Naive thymus-derived CD8-positive, alpha-beta T cell (primary cell): Measurements from ENCODE around the gene HECTD2. TPM values are rescaled to one million over a fixed set of nuclear protein-coding genes. Genes with fewer than 3 reads are reported as not detected.
"Not testable (repeated sequence)": the region's sequence is repeated elsewhere in the genome, so short reads cannot be mapped to it uniquely, and the experiment has no call there.

ENCODE experiments used
- ATAC-seq, 2 donors: fragments of 150-1000 bp; cut with Tn5 transposase in 1 of 2; sonication (Bioruptor Pico), chemical (Tn5 transposase) in 1 of 2; 1 replicate in 1 of 2; 2 replicates in 1 of 2; pipeline ENCODE4 v1.10.0; 2021; ENCODE audit warnings: mild to moderate bottlenecking in 2 of 2, moderate library complexity in 2 of 2
- POLR2A ChIA-PET: fragments of 350-600 bp; sonication (Branson Sonifier 250); formaldehyde crosslinking; loops from one replicate; lab custom pipeline; 2021; ENCODE audit warnings: antibody characterized with exemption; lab: Charles Lee
- DNase-seq, 10 donors: peaks; one replicate each; pipeline versions ENCODE4 v3.0.0 to v3.0.0-alpha.2; 2020 to 2022
- H3K27ac Mint-ChIP-seq, 10 donors: one replicate each; pipeline ENCODE4 v1.8.0; 2020 to 2022; ENCODE audit warnings: mild to moderate bottlenecking in 10 of 10, mixed read lengths in 10 of 10, moderate library complexity in 4 of 10, inconsistent platforms in 1 of 10
- H3K27me3 Mint-ChIP-seq, 5 donors: one replicate each; pipeline ENCODE4 v1.8.0; 2021 to 2022; ENCODE audit warnings: mixed read lengths in 5 of 5
- H3K36me3 Mint-ChIP-seq, 3 donors: one replicate each; pipeline ENCODE4 v1.8.0; 2020 to 2022; ENCODE audit warnings: mixed read lengths in 3 of 3, mild to moderate bottlenecking in 2 of 3, inconsistent platforms in 1 of 3
- H3K4me1 Mint-ChIP-seq, 4 donors: one replicate each; pipeline ENCODE4 v1.8.0; 2021 to 2022; ENCODE audit warnings: mixed read lengths in 4 of 4
- H3K4me3 Mint-ChIP-seq, 10 donors: one replicate each; pipeline ENCODE4 v1.8.0; 2020 to 2022; ENCODE audit warnings: mild to moderate bottlenecking in 10 of 10, mixed read lengths in 10 of 10, moderate library complexity in 6 of 10, inconsistent platforms in 1 of 10
- H3K9me3 Mint-ChIP-seq, 9 donors: one replicate each; pipeline ENCODE4 v1.8.0; 2020 to 2022; ENCODE audit warnings: mixed read lengths in 9 of 9, mild to moderate bottlenecking in 3 of 9, inconsistent platforms in 1 of 9, moderate library complexity in 1 of 9
- polyA plus RNA-seq, 3 donors: library from polyadenylated mRNA; unstranded; fragments of 300-500 nt; fragmentation: Illumina TruSeq; gene quantifications; one replicate each; pipeline ENCODE4 v1.2.3, GENCODE V29; 2021
- total RNA-seq, 8 experiments: library from RNA in 2 of 8; stranded (reverse) in 2 of 8; gene quantifications; one replicate each; pipeline ENCODE4 v1.2.3 and lab custom pipeline; 2021 to 2026

The HECTD2 gene
- total and polyA plus RNA-seq, 5 experiments from 2014 or later: 0.35 to 6.7 (median 0.62) TPM

DNA sequence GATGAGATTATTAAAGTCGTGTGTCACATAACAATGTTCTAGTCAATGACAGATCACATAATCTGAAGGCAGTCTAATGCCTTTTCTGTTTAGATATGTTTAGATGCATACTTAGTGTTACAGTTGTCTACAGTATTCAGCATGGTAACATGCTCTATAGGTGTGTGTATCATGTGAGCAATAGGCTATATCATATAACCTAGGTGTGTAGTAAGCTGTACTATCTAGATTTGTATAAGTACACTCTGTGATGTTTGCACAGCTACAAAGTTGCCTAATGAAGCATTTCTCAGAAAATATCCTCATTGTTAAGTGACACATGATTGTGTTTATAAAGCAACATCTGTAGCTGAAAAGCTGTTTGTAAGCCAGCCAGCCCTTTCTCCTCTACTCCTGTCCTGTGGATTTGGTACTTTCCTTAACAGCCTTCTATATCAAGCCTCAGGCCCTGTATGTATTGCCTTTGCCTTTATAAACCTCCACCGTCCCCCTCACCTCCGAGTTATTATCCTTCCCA is 6.3 kb downstream of the HECTD2 start:
- no peak for ATAC-seq
- Mint-ChIP-seq H3K27me3 (peaks cover 0 to 5% (median 0%) of the 10 kb centered on the region in 5 donors), H3K27ac (no peak overlapping the region), H3K4me3 (no peak overlapping the region), H3K36me3 (no peaks in the 10 kb centered on the region), H3K4me1 (peaks cover 0 to 10% (median 5%) of the 10 kb centered on the region in 4 donors), H3K9me3 (peaks cover 0 to 2% (median 0%) of the 10 kb centered on the region in 9 donors)
- POLR2A ChIA-PET: no interaction called here
- no peak for DNase-seq

DNA sequence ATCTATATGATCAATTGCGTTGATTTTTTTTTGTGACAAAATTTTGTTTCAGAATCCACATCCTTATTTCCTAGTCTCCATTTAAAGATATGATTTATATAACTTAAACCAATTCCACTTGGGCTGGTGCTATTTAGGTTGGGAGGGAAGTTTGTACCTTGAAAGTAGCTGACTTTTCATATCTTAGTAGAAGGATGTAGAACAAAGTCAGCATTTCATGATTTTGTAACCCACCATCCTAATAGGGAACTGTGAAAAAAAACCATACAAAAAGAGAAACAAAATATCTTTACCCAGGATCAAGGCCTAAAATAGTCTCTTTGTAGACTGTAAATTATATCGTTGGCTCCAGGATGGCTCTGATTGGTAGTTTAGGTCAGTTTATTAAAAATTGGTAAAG is 8.3 kb downstream of the HECTD2 start:
- Mint-ChIP-seq H3K36me3 (no peaks in the 10 kb centered on the region), H3K4me1 (peaks cover 0 to 10% (median 4%) of the 10 kb centered on the region in 4 donors), H3K27ac (no peak overlapping the region), H3K9me3 (peaks cover 0 to 2% (median 0%) of the 10 kb centered on the region in 9 donors), H3K27me3 (peaks cover 0 to 3% (median 0%) of the 10 kb centered on the region in 5 donors), H3K4me3 (no peak overlapping the region)
- POLR2A ChIA-PET: no interaction called here
- DNase-seq (no peak), ATAC-seq (no peak)

DNA sequence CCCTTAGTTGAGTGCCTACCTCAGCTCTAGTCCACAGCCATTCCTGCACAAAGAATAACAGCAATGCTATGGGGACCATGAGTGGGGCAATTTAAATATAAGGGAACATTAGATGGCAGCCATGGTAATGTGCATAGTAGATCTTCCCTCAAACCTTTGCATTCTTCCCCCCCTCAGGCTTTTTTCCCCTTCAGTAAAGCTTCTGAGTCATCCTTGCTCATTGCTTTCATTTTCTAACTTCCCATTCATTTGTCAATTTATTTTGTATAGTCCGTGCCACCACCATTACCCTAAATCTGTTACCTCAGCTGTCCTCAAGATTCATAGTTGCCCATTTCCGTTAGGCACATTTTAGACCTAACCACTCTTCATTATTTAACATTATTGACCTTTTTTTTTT is 10.7 kb downstream of the HECTD2 start:
- DNase-seq: no peak

DNA sequence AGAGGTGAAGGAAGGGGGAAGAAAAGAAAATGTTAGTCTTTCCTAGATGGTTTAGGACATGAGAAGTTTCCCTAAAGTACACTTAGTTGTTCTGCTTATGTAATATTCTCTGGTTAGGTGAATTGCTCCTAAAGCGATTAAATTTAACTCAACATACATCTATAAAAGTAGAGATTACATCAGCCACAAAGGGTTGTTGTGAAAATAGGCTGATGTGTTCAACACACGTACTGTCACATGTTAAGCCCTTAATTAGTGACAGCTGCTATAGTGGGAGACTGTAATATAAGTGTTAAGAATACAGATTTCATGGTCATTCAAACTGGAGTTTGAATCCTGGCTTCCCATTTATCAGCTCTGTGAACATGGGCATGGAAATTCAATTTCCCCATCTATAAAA is 12.8 kb downstream of the HECTD2 start:
- H3K27me3 Mint-ChIP-seq: peaks cover 0 to 3% (median 0%) of the 10 kb centered on the region in 5 donors
- H3K27ac Mint-ChIP-seq: no peak overlapping the region
- H3K9me3 Mint-ChIP-seq: peaks cover 0 to 2% (median 0%) of the 10 kb centered on the region in 9 donors
- ATAC-seq: no peak
- no peak for DNase-seq
- H3K4me3 Mint-ChIP-seq: no peak overlapping the region
- POLR2A ChIA-PET: no interaction called here
- H3K4me1 Mint-ChIP-seq: peaks cover 0 to 4% (median under 1%) of the 10 kb centered on the region in 4 donors
- peaks cover 0 to 2% (median 0%) of the 10 kb centered on the region in 3 donors for H3K36me3 Mint-ChIP-seq

More for the DNA sequence above, 10.7 kb downstream of the HECTD2 start:
- Mint-ChIP-seq H3K27ac (no peak overlapping the region), H3K4me1 (peaks cover 0 to 6% (median 3%) of the 10 kb centered on the region in 4 donors), H3K4me3 (no peak overlapping the region), H3K27me3 (peaks cover 0 to 3% (median 0%) of the 10 kb centered on the region in 5 donors), H3K36me3 (no peaks in the 10 kb centered on the region), H3K9me3 (peaks cover 0 to 2% (median 0%) of the 10 kb centered on the region in 9 donors)
- ATAC-seq: no peak
- POLR2A ChIA-PET: no interaction called here

DNA sequence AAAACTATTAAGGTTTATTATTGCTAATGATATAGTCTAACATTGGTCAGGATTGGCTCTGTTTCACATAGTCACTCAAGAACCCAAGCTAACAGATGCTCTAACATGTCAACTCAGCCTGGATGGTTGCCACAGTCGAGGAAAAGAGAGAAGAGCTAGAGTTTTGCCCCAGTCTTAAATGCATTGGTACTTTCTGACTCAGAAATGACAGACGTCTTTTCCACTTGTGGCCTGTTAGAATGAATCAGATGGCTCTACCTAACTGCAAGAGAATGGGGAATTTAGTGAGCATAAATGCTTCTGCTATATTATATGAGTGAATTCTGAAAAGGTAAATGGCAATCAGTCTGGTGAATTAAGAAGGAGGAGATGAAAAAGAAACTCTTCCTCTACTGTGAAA is 13.9 kb downstream of the HECTD2 start:
- POLR2A ChIA-PET: no interaction called here
- H3K36me3 Mint-ChIP-seq: peaks cover 0 to 2% (median 0%) of the 10 kb centered on the region in 3 donors
- peaks cover 0 to 2% (median 0%) of the 10 kb centered on the region in 9 donors for H3K9me3 Mint-ChIP-seq
- no peak overlapping the region for H3K27ac Mint-ChIP-seq
- DNase-seq (no peak), ATAC-seq (no peak)
- peaks cover 0 to 3% (median 0%) of the 10 kb centered on the region in 5 donors for H3K27me3 Mint-ChIP-seq
- H3K4me3 Mint-ChIP-seq: no peak overlapping the region
- H3K4me1 Mint-ChIP-seq: peaks cover 0 to 4% (median under 1%) of the 10 kb centered on the region in 4 donors

DNA sequence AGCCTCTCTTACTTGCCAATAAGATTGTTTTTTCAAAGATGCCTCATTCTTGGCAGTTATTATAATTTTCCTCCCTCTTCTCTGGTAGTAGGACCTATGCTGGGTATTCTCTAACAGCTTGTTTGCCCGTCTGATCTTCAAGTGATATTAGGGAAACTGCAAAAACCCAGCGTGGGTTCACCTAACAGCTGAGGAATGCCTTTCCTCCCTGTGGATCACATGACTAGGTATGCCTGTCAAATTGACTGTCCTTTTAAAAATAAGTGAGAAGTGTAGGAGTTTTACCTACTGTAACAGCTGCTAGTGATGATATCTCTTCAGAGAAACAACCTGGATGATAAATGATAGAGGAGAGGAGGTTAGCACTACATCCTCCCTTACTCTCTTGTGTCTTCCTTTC is 22.0 kb downstream of the HECTD2 start:
- peaks cover 0 to 11% (median 10%) of the 10 kb centered on the region in 3 donors for H3K36me3 Mint-ChIP-seq
- ATAC-seq (no peak), DNase-seq (no peak)
- H3K27me3 Mint-ChIP-seq: no peaks in the 10 kb centered on the region
- peaks cover 0 to 2% (median 0%) of the 10 kb centered on the region in 9 donors for H3K9me3 Mint-ChIP-seq
- H3K27ac Mint-ChIP-seq: peak overlapping the region in 1 of 10 donors; percentile 8
- POLR2A ChIA-PET: no interaction called here
- H3K4me3 Mint-ChIP-seq: no peak overlapping the region
- no peaks in the 10 kb centered on the region for H3K4me1 Mint-ChIP-seq

DNA sequence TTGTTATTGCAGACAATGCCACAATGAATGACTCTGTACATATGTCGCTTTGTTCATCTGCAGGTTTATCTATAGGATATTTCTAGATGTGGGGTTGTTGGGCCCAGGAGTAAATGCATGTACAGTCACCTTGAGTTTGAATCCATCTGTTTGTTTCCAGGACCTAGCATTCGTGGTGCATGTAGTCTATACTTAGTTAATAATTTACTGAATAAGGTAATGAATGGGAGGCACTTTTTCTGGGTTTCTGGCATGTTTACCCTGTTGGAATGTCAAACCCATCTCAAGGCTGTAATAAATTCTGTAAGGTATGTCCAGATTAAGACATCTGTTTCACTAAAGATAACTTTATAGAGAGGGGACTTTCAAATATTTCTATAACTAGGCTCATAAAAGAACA is 23.5 kb downstream of the HECTD2 start:
- POLR2A ChIA-PET: no interaction called here
- H3K4me3 Mint-ChIP-seq: no peak overlapping the region
- H3K4me1 Mint-ChIP-seq: peaks cover 0 to 1% (median 0%) of the 10 kb centered on the region in 4 donors
- ATAC-seq: no peak
- peaks cover 3 to 19% (median 14%) of the 10 kb centered on the region in 3 donors for H3K36me3 Mint-ChIP-seq
- H3K27ac Mint-ChIP-seq: no peak overlapping the region
- no peaks in the 10 kb centered on the region for H3K27me3 Mint-ChIP-seq
- peaks cover 0 to 4% (median 0%) of the 10 kb centered on the region in 9 donors for H3K9me3 Mint-ChIP-seq
- no peak for DNase-seq

DNA sequence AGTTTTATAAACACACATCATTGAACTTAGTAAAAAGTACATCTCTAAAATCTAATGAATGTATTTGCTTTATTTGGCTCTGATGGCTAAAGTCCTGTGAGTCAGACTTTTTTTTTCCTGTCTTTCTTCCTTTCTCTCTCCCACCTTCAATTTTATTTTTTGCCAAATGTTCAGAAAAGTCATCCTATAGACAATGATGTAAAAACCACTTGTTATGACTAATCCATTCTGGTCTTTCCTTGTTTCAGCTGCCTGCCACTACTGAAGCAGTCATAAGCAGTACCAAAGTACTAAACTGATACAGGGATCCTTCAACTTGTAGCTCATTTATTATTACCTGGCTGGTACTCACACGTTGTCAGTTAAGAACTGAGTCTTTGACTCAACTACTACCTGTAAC is 23.9 kb downstream of the HECTD2 start:
- H3K9me3 Mint-ChIP-seq: peaks cover 0 to 9% (median 0%) of the 10 kb centered on the region in 9 donors
- no peak overlapping the region for H3K4me3 Mint-ChIP-seq
- no peak for ATAC-seq
- peaks cover 7 to 22% (median 17%) of the 10 kb centered on the region in 3 donors for H3K36me3 Mint-ChIP-seq
- DNase-seq: no peak
- H3K27ac Mint-ChIP-seq: no peak overlapping the region
- H3K27me3 Mint-ChIP-seq: no peaks in the 10 kb centered on the region
- POLR2A ChIA-PET: no interaction called here
- H3K4me1 Mint-ChIP-seq: peaks cover 0 to 2% (median 0%) of the 10 kb centered on the region in 4 donors

DNA sequence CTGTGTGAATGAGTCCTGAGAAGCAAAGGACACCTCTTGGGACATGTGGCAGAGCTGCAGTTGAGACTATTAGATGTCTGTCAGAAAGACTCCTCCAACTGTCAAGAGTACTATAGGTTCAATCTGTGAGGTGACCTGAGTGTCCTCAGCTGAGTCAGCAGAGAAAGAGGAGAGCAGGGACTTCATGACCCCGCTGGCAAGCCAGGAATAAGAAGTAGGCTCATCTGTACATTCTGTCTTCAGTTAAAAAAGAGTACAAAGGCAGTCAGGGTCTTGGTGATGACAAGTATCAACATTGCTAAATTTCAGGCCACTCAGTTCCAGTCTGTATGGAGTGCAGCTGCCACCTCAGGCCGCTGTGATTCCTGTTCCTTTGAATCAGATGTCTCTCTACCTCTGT is 25.1 kb downstream of the HECTD2 start:
- Mint-ChIP-seq H3K4me3 (no peak overlapping the region), H3K27me3 (no peaks in the 10 kb centered on the region), H3K36me3 (peaks cover 8 to 30% (median 20%) of the 10 kb centered on the region in 3 donors), H3K9me3 (peaks cover 0 to 10% (median 0%) of the 10 kb centered on the region in 9 donors), H3K4me1 (peaks cover 0 to 2% (median 0%) of the 10 kb centered on the region in 4 donors), H3K27ac (peak overlapping the region in 2 of 10 donors; percentile 4 to 73)
- DNase-seq (no peak), ATAC-seq (no peak)
- POLR2A ChIA-PET: interaction anchor here (0.6 kb wide), 1 partner anchor 184 kb away, joined by 3 read pairs; no protein-coding TSS in a partner anchor

DNA sequence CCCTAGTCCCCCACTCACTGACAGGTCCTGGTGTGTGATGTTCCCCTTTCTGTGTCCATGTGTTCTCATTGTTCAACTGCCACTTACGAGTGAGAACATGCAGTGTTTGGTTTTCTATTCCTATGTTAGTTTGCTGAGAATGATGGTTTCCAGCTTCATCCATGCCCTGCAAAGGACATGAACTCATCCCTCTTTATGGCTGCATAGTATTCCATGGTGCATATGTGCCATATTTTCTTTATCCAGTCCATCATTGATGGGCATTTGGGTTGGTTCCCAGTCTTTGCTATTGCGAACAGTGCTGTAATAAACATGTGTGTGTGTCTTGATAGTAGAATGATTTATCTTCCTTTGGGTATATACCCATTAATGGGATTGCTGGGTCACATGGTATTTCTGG is 28.1 kb downstream of the HECTD2 start:
- POLR2A ChIA-PET, H3K4me3 Mint-ChIP-seq, DNase-seq, ATAC-seq, H3K9me3 Mint-ChIP-seq, H3K27me3 Mint-ChIP-seq, H3K4me1 Mint-ChIP-seq, H3K27ac Mint-ChIP-seq: not testable (repeated sequence)
- peaks cover 8 to 24% (median 16%) of the 10 kb centered on the region in 3 donors for H3K36me3 Mint-ChIP-seq

DNA sequence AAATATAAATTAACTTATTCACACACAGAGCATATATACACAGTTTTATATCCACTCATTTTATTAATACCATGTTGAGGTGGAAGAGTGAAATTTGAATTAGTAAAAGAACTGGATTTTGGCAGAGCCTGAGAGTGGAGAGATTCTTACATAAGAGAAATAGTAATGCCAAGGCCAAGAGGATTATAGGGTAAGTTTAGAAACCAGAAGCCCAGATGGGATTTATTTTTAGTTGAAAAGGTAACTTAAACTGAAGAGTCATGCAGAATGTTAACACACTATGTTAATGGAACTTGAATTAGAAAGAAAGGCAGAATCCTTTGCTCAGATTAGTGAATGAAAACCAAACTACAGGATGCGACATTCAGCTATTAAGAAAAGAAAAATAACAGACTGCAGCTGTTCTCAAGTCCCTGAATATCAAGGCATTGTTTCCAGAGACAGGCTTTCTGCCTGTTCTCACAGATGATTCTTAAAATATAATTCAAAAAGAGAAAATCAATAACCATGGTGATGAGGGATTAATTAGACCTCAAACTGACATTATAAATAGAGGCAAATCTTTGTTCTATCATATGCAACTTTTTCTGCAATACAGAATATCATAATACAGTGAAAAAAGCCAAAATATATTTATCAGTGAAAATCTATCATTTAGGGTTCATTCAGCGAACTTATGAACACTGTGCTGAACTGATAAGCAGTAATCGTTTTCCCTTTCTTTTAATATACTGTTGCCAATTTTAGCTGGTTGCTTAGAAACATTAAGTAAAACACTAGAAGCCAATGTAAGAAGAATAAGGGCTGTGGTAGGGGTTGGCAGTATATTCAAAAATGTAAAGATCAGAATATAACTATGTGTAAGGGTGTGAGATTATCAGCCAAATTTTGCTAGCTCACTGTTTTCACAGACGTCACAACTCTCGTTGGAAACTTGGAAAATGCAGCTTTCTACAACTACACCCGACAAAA is 34.4 kb downstream of the HECTD2 start:
- POLR2A ChIA-PET: no interaction called here

DNA sequence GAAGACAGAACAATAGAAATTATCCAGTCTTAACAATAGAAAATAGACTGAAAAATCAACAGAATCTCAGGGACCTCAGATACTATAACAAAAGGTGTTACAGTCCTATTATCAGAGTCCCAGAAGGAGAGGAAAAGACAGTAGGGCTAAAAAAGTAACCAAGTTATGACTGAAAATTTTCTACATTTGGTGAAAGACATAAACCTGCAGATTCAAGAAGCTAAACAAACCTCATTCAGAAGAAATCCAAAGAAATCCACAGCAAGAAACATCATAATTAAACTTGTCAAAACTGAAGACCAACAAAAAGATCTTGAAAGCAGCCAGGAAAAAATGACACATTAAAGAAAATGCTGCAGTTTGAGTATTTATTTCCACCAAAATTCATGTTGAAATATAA is 41.9 kb downstream of the HECTD2 start:
- ATAC-seq: no peak
- POLR2A ChIA-PET: no interaction called here
- peaks cover 14 to 61% (median 51%) of the 10 kb centered on the region in 9 donors for H3K9me3 Mint-ChIP-seq

More for the DNA sequence above, 34.4 kb downstream of the HECTD2 start:
- peaks cover 11 to 24% (median 12%) of the 10 kb centered on the region in 3 donors for H3K36me3 Mint-ChIP-seq
- H3K4me3 Mint-ChIP-seq: no peak overlapping the region
- DNase-seq (no peak), ATAC-seq (no peak)
- peaks cover 3 to 17% (median 7%) of the 10 kb centered on the region in 9 donors for H3K9me3 Mint-ChIP-seq
- H3K27me3 Mint-ChIP-seq: no peaks in the 10 kb centered on the region
- no peak overlapping the region for H3K27ac Mint-ChIP-seq
- H3K4me1 Mint-ChIP-seq: no peaks in the 10 kb centered on the region

DNA sequence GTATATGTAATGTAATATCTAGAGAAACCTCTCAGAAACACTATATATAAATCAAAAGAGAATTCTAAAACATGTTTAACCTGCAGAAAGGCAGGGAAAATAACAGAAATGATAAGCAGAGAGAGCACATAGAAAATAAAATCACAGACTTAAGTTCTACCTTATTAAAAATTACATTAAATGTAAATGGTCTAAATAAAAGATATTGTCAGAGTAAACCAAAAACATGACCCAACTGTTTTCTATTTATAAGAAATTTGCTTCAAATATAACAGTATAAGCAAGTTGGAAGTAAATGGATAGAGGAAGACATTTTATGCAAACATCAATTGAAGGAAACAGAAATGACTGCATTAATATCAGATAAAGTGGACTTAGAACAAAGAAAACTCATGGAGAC is 43.4 kb downstream of the HECTD2 start:
- DNase-seq (no peak), ATAC-seq (no peak)
- Mint-ChIP-seq H3K36me3 (peaks cover 2 to 32% (median 18%) of the 10 kb centered on the region in 3 donors), H3K9me3 (peaks cover 14 to 61% (median 51%) of the 10 kb centered on the region in 9 donors), H3K4me1 (no peaks in the 10 kb centered on the region), H3K27me3 (no peaks in the 10 kb centered on the region), H3K27ac (no peak overlapping the region), H3K4me3 (no peak overlapping the region)
- POLR2A ChIA-PET: no interaction called here

More for the DNA sequence above, 41.9 kb downstream of the HECTD2 start:
- Mint-ChIP-seq H3K36me3 (peaks cover 2 to 32% (median 18%) of the 10 kb centered on the region in 3 donors), H3K4me1 (no peaks in the 10 kb centered on the region), H3K4me3 (no peak overlapping the region), H3K27me3 (no peaks in the 10 kb centered on the region), H3K27ac (no peak overlapping the region)
- no peak for DNase-seq
